ENCODE results near the gene INSL4.

INSL4 gene

DNA sequence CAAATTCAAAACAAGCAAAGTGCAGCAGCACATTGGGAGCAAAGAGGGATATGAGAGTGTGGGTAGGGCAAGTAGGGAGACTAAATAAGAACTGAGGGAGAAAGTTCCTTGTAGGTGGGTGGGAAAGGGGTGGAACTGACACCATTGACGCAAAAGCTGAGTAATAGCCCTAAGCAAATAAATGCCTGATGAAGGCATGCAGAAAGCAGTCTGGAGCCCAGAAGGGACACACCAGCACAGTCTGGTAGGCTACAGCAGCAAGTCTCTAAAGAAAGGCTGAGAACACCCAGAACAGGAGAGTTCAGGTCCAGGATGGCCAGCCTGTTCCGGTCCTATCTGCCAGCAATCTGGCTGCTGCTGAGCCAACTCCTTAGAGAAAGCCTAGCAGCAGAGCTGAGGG is at the start of gene INSL4:
Gene INSL4 (plus strand): TSS at position 208 of the 400 bp plus-strand sequence. CDS start 105 bp downstream, at position 313.
- no peak for DNase-seq

DNA sequence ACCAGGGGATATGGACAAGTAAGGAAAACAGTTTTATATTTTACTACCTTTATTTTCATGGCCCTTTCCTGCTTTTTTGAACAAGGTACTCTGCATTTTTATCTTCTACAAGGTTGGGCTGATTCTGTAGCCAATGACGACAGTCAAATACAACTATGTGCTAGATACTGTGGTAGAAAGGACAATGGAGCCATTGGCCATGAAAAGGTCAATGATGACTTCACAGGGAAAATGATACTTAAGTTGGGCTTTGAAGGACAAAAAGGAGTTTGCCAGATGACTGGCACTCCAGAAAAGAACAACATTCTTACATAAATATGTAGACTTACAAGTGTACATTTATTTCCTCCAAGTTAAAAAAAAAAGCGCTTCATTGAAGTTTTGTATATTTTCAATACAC is 46.4 kb upstream of the INSL4 start:
- no peak for DNase-seq

DNA sequence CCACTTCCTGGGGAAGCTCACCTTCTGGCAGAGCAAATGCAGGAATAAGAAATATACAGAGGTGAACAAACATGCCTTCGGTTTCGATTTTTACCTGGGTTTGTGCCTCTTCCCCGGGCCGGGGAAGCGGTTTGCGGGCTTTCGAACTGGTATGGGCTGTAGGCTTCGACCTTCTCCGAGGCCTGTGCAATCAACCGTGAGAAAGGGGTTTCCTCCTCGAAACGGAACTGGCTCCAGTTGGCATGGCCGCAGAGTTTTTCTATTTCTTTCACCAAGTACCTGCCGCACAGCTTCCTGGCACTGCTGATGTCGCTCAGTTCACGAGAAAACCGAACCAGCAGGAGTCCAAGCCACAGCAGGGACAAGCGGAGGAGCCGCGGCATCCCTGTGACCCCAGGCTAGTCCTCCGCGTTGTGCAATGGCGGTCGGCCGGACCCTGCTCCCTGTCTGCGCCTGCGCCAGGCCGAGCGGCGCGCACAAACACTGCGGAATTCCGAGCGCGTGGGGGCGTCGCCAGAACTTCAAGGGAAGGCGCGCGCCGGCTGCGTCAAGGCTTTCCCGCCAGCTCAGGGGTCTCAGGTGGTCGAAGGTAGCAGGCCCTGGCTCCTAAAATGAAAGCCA is 45.9 kb upstream of the INSL4 start, which contains the start of gene INSL6:
Gene INSL6 (minus strand): TSS at position 420 of the 621 bp plus-strand sequence. CDS start 37 bp downstream, at position 383.
- no peak for DNase-seq

- peak; percentile 44 for DNase-seq
Measured at GRCh38 chr9:5186416-5187169, 44.6 kb upstream of the INSL4 start.

- no peak for DNase-seq
Measured at GRCh38 chr9:5188060-5188984, 42.9 kb upstream of the INSL4 start.

DNA sequence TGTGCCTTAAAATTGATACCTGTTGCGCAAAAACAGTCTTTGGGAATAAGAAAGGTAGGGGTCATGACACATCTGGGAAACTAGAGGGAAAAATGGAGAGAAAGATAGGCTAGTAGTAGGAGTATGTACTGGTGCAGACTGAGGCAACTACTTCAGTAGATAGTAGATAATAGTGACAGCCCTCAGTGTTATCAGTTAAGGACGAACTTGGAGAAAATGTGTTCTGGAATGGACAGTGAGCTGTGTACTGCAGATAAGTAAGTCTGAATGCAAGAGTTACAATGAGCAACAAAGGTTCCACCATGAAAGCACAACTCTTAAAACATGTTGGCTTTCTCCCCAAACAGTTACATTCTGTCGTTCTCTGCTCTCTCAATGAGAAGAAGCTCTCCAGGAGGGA is 39.2 kb upstream of the INSL4 start:
- DNase-seq: no peak

DNA sequence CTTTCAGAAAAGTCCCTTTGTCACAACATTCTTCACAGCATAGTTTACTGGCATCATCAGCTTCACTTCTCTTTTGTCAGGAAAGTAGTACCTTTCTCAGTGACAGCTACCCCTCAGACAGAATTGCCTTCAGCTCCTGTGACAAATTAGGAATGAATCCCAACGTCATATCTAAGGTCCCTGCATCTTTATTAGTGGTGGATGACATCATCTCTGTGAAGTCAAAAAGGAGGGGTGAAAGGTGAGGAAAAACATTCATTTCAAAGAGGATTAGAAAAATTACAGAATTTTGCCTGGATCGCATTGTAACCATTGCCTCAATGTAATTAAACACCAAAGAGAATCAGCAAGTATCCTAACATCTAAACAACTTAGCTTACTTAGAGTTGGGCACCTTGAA is 37.9 kb upstream of the INSL4 start:
- no peak for DNase-seq

- DNase-seq: no peak
Measured at GRCh38 chr9:5195463-5195862, 35.8 kb upstream of the INSL4 start.

GRCh38 chr9:5205071-5205470 is 26.1 kb upstream of the INSL4 start:
- no peak for DNase-seq

GRCh38 chr9:5230554-5230953 is 665 bp upstream of the INSL4 start:
- no peak for DNase-seq

DNA sequence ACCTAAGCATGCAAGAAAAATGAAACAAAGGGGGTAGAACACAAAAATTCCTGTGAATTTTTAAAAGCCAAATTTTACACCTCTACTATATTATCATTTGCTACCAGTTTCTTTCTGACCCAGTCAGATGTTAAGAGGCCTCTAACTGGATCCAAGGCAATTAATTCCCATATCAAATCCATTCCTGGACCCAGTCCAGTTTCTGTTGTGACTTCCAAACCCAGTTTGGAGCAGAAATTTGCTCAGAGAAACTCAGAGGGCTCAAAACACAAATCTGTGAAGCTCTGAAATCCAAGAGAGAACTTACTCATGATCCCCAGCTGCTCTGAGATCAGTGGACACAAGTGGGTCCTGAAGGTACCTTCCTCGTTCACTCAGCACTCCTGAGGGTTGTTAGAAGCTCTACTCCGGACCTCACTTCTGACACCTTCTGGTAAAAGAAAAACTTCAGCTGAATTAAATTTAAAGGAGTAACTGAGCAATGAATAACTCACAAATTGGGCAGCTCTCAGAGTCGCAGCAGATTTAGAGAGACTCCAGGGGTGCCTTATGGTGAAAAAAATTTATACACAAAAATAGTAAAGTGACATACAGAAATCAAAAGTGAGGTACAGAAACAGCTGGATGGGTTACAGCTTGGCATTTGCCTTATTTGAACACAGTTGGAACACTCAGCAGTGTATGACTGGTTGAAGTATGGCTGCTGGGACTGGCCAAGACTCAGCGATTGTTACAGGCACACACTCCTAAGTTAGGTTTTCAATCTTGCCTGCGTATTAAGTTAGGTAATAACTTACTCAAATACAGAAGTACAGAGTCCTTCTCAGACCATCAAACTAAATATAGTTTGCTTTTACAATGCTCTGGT is 32.4 kb downstream of the INSL4 start:
- DNase-seq: no peak

DNA sequence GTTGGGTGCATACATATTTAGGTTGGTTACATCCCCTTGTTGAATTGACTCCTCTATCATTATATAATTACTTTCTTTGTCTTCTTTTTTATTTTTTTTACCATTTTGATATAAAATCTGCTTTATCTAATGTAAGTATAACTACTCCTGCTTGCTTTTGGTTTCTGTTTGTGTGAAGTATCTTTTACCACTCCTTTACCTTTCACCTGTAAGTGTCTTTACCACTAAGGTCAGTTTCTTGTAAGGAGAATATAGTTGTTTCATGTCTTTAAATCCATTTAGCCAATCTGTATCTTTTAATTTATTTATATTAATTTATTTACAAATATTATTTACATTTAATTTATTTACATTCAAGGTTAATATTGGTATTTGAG is 33.0 kb downstream of the INSL4 start:
- DNase-seq: no peak

DNA sequence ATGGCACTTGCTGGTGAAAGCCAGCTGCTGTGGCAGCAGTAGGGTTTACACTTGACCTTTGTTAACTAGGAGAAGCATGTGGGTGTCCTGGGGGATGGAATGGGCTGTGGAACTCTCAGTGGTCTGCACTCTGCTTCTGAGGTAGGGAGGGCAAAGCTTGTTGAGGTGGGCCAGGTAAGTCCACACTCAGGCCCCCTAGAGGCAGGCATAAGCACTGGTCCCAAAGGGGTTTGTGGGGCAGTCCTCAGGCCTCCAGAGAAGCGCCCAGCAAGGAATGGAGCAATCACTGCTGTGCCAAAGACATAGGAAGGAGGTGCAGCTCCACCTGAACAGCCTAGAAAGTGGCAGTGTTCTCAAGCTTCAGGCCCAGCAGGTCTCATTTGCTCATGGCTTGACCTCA is 34.7 kb downstream of the INSL4 start:
- no peak for DNase-seq

DNA sequence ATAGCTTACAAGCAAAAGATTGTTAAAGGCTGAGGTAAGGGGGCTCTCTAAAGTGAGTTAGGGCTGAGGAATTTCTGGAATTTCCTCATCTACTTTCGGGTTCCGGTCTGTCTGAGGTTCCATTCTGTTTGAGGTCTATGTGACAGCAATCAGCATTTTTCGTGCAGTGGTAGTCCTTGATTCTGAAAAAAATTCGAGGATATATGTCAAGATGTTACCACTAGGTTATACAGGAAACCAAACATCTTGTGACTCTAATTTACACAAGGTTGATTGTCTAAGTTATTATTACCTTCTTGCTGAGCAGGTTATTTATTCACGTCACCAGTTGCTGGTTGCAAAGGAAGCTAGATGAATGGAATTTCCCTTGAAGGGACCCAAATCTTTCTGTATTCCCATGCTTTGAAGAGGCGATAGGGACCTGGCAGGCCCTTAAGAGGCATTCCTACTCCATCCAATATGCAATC is 38.1 kb downstream of the INSL4 start:
- no peak for DNase-seq

- no peak for DNase-seq
Measured at GRCh38 chr9:5274770-5275169, 43.6 kb downstream of the INSL4 start.

DNA sequence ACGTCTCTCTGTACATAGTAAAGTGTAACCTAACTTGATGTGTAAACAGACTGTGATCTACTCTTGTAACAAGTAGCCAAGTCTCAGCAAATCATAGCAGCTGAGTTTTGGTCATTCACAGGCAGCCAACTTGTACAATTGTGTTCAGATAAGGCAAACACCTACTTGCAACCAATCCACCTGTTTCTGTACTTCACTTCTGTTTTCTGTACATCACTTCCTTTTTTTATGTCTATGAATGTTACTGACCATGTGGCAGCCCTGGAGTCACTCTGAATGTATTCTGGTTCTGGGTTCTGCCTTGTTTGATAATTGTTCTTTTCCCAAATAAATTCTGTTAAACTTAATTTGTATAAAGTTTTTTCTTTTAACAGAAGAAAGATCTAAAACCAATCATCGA is 47.3 kb downstream of the INSL4 start:
- no peak for DNase-seq

All from activated CD8-positive, alpha-beta memory T cell treated with anti-CD3 and anti-CD28 coated beads, Interleukin-2, amount 50 U/mL, for 4 hours (primary cell).